Astrocyte of the cerebellum (primary cell): Measurements from ENCODE around the gene RPL18.
A peak's percentile ranks its signal among the peaks of the same experiment; 100 is the strongest.

Experiments
- DNase-seq: peaks from one replicate; pipeline ENCODE4 v3.0.0-alpha.2; 2011; ENCODE audit warnings: low read depth
- H3K4me3 ChIP-seq: 2 replicates; pipeline ENCODE4 v1.5.1; 2011; ENCODE audit warnings: mild to moderate bottlenecking, low read depth, low read length, moderate library complexity
- CTCF ChIP-seq: IDR thresholded peaks from 2 replicates; pipeline ENCODE4 v1.5.1; 2012; ENCODE audit warnings: low read length, low read depth, moderate library complexity, mild to moderate bottlenecking; ENCODE audit errors: missing control alignments
- in situ Hi-C: cut with HindIII; loops from 2 replicates; pipeline ENCODE4 v1.10.0; 2017; ENCODE audit warnings: low sequenced_read_pairs

The RPL18 gene

GRCh38 chr19:48571378-48572162 is 47.4 kb downstream of the RPL18 start:
- H3K4me3 ChIP-seq, result no peak overlapping the region
- TF ChIP-seq CTCF, result no peak
- no peak for DNase-seq
- in situ Hi-C loops, result no loop called here

GRCh38 chr19:48569814-48570213 is 49.2 kb downstream of the RPL18 start:
- DNase-seq, result peak; percentile 23
- in situ Hi-C loops, result no loop called here
- no peak for TF ChIP-seq CTCF
- no peak overlapping the region for H3K4me3 ChIP-seq

DNA sequence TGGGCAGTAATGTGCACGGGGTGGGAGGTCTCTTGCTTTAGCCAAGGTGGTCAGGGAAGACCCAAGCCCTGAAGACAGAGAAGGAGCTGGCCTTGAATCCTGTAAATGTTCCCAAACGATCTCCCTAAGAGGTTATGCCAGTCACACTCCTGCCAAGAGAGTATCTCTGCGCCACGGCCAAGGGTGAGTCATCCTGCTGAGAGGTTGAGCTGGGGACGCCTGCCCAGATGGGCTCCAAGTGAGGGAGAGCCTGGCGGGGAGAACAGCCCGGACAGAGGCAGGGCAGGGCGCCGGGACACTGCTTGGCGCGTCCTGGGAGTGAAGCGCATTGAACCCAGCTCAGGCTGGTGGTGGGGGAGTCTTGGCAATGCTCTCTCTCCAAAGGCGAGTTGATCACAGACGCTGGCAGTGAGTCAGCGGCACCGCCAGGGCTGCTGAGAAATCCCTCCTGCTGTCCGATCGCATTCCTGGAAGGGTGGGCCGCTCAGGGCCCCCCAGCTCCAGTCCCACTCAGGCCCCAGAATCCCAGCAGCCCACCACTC is 50.6 kb downstream of the RPL18 start:
- in situ Hi-C loops, result no loop called here
- TF ChIP-seq CTCF, result no peak
- H3K4me3 ChIP-seq, result no peak overlapping the region
- DNase-seq, result peak; percentile 68
